Heart left ventricle (tissue), 13 donors: ENCODE results near the gene TRPV3.

ENCODE experiments used
- POLR2A ChIP-seq, 2 donors: fragments of 450-650 bp; IDR thresholded peaks; one replicate each; pipeline ENCODE4 v1.6.1; 2017; ENCODE audit warnings: antibody characterized with exemption in 2 of 2, mild to moderate bottlenecking in 2 of 2, moderate library complexity in 2 of 2
- TF ChIP-seq, protein P1 (sequence below), 12 donors: fragments of 200-600 bp; sonication (generic) in 4 of 12; IDR thresholded peaks; one replicate each; pipeline versions ENCODE4 v1.5.0 to v1.8.0; 2018 to 2022; ENCODE audit warnings: antibody characterized with exemption in 12 of 12, mild to moderate bottlenecking in 5 of 12
- donor health status: ischemic (EF 13 %, LVEDD 7.1; RV severe dilation, severe dysfunction).
- donor health status: DM: no; HTN: yes; CAD: no.
- donor health status: DM: no; HTN: no; CAD: no.
- donor health status: ischemic (EF 25% LVEDD 6.9; RV normal size, moderate dysfunction).
- donor health status: ischemic (EF 25% LVEDD 5.7; RV mildly dilated, moderate dysfunction).
- donor health status: ischemic (EF 35%, LVEDD 5.7; RV mildly dilated, moderate dysfunction).
- donor health status: nonischemic (EF 11% LVEDD 7.7; RV severe dilation, severe dysfunction).
- donor health status: DM: yes; HTN: yes; CAD: no.
- donor health status: PGD.
- donor health status: ischemic (EF 29% LVEDD 5.4; RV normal size, mild dysfunction).
- donor health status: nonischemic (EF 23%, LVEDD 6.1; RV moderate dilation, normal function).

- no peak for TF ChIP-seq POLR2A (IDR thresholded peaks at IDR 0.05)
- TF ChIP-seq, protein P1, sequence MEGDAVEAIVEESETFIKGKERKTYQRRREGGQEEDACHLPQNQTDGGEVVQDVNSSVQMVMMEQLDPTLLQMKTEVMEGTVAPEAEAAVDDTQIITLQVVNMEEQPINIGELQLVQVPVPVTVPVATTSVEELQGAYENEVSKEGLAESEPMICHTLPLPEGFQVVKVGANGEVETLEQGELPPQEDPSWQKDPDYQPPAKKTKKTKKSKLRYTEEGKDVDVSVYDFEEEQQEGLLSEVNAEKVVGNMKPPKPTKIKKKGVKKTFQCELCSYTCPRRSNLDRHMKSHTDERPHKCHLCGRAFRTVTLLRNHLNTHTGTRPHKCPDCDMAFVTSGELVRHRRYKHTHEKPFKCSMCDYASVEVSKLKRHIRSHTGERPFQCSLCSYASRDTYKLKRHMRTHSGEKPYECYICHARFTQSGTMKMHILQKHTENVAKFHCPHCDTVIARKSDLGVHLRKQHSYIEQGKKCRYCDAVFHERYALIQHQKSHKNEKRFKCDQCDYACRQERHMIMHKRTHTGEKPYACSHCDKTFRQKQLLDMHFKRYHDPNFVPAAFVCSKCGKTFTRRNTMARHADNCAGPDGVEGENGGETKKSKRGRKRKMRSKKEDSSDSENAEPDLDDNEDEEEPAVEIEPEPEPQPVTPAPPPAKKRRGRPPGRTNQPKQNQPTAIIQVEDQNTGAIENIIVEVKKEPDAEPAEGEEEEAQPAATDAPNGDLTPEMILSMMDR (IDR thresholded peaks at IDR 0.05): no peak
Observed at GRCh38 chr17:3503285-3503684, 54.3 kb downstream of the TRPV3 start.
